SKM-1 (cell line): ENCODE measurements around the gene RFX2.

ENCODE experiments used
- DNase-seq: peaks from one replicate; lab custom pipeline; 2025; ENCODE audit not compliant: unreplicated experiment; lab: John Stamatoyannopoulos, UW

RFX2 gene

DNA sequence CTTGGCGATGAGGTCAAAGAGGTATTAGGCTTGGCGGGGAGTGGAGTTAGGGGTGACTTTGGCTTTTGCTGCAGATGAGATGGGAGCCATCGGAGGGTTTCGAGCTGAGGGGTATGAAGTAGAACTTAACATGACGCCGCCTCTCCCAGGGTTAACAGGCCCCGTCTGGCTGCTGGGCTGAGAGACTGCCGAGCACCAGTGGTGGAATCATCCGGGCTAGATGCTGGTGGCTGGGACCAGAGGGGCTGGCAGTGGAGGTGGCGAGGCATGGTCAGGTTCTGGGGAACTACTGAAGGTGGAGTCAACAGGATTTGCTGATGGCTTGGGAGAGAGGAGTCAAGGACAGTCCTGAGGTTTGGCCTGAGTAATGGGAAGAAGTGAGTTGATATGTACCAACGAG, 4.9 kb downstream of the RFX2 start:
- no peak for DNase-seq

DNA sequence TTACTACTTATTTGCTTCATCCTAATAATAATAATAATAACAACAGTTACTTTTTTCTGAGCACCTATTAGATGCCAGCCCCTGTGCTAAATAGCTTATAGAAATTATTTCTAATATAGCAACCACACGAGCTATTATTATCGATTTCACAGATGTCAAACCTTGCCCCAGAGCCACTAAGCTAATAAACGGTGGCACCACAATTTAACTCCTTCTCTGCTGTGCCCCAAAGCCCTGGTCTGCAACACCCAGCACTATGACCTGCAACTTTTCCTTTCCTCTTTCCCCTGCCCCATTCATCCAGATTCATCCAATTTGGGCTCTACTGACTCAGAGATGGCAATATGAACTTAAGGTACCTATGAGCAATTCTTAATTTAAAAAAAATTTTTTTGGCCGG, 6.4 kb downstream of the RFX2 start:
- DNase-seq: no peak

DNA sequence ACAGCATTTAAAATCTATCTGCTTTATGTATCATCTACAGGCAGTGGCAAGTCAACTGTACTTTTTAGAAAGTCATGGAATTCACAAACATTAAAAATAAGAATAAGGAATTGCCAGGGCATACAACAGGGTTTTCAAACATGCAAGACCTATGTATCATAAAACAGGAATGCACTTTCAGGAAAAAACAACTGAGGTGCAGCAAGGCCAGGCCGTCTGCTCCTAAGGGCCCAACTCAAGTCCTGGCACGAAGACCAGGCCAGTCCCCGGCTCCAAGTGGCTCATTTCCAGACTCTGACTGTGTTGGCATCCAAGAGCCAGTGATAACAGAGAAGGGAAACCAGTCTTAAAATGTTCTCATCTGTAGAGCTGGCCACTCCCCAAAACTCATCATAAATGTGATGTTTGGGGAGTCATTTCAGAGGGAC, 7.1 kb downstream of the RFX2 start:
- no peak for DNase-seq

DNA sequence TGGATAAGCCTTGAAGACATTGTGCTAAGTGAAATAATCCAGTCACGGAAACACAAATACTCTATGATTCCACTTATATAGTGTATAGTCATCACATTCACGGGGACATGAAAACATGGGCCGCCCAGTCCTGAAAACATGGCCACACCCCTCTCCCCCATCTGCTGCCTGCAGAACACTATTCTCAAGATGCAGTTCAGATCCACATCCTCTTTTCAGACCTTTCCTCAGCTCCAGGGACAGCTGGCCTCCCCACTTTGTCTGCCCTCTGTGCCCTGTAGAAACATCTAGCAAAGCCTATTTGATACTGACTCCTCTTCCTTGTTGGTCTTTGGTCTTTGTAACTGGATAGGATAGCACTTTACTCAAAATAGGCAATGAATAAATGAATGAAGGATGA, 8.3 kb downstream of the RFX2 start:
- DNase-seq: no peak

DNA sequence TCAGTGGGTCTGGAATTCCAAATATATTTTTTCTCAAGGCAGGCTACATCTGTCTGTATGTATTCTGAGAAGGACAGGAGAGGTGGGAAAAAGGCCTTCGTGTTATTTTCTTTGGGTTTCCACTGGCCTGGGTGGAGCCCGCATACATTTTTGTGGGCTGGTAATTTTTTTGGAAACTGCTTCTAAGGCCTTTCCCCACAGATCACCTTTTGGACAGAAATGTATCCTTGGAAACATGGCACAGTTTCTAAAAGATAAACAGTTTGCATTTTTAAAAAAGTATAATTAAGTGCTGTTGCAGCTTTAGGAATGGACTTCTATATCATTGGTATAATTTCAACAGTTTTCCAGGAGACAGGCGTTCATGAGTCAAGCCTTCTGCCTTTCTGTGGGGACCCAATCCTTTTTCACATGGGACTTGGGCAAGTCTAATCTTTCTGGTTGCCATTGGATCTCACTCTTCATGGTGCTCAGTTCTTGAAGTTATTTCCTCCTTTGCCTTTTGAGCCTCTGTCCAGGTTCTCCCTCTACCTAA, 8.9 kb downstream of the RFX2 start:
- DNase-seq: no peak

DNA sequence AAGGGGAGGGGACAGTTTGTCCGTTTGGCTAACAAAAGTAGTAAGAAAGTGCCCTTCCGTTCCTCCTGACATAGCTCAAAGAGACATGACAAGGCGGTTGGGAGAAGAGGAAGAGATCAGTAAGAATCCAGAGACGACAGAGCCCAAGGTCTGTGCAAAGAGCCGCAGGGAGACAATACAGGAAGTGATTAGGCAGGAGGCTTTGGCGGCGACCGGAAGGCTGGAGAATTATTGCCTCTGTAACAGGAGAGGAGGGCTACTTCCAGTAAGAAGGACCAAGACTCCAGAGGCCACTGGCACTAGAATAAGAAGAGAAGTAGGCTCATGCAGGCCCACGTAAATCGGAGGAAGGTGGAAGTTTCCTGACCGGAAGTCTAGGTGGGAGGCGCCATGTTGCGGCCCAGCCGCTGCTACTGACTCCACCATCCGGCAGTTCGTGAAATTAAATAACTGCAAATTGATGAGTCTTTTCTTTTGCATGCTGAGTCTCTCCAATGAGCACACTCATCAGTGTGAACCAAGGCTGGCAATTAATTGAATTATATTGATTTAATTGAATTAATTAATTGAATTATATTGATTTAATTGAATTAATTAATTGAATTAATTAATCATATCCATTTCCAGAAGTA, 9.9 kb downstream of the RFX2 start:
- peak; percentile 97 for DNase-seq

DNA sequence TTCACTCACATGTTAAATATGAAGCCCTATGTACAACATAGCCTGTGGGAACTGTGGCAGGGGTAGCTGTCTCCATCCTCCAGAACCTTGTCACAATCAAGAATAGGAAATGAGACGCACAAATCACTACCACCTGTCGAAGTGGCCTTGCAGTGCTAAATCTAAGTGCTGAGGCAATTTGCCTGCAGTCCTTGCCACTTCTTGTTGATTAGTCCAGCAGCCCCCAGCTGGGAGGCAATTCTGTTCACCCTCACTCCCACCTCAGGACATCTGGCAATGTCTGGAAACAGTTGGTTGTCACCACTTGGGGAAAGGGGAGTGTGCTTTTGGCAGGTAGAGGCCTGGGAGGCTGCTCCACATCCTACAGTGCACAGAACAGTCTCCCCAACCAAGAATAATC, 10.7 kb downstream of the RFX2 start:
- no peak for DNase-seq

DNA sequence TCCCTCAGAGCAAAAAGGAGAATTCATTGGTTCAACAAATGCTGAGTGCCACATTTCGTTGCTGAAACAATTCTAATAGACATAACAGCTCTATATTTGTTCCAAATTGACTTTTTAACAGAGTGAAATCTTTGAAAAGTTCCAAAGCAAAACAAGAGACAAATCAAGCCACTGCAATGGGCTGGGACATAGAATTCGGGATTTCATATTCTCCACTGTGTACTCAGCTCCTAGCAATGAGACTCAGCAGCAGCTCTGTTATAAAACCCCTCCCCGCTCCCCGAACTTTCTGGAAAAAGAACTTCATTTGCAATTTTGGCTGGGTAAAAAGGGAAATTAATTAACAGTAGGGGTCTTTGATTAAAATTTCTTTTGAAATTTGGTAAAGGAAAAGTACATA, 11.3 kb downstream of the RFX2 start:
- DNase-seq: no peak

DNA sequence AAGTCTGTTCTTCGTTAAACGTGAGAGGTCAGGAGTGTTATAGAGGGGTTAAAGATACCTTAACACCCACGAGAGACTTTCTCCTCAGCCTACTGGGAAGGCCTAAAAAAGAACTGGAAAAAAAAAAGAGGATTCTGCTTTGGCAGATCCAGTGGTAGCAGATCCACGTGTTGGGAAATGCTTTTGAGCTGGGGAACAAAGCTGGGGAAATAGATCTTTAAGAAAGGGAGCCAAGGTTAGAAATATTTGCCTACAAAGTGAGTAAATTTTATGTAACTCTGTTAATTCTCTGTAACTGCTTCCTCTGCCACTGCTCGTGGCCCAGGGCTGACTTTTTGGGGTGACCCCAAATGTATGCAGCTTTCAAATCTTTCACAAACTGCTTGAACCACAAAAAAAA, 11.7 kb downstream of the RFX2 start:
- no peak for DNase-seq

DNA sequence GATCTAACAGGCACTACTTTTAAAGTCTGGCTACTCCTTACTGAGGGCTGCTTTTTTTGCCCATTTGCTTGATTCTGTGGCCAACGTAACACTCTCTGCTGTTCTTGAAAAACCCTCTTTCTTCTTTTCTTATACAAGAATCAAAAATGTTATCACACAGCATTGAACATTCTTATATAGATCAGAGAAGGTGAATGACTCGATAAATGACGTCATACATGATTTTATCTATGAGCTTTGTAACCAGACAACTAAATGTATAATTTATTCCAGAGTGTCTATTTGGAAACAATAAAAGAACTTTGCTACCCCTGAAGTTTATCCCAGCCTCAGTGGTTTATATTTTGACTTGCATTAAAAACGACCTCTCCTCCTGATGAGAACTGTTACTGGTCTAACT, 12.4 kb downstream of the RFX2 start:
- DNase-seq: no peak

DNA sequence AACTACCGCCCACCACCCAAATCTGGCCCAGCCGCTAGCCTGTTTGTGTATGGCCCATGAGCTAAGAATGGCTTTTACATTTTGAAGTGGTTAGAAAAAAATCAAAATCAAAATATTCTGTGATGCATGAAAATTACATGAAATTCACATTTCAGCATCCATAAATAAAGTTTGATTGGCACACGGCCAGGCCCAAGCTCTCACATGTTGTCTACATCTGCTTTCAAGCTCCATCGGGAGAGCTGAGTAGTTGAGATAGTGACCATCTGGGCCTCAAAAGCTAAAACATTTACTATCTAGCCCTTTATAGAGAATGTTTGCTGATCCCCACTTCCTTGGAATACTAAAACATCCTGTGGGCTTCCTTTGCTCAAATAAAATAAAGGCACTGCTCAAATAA, 14.5 kb downstream of the RFX2 start:
- no peak for DNase-seq

DNA sequence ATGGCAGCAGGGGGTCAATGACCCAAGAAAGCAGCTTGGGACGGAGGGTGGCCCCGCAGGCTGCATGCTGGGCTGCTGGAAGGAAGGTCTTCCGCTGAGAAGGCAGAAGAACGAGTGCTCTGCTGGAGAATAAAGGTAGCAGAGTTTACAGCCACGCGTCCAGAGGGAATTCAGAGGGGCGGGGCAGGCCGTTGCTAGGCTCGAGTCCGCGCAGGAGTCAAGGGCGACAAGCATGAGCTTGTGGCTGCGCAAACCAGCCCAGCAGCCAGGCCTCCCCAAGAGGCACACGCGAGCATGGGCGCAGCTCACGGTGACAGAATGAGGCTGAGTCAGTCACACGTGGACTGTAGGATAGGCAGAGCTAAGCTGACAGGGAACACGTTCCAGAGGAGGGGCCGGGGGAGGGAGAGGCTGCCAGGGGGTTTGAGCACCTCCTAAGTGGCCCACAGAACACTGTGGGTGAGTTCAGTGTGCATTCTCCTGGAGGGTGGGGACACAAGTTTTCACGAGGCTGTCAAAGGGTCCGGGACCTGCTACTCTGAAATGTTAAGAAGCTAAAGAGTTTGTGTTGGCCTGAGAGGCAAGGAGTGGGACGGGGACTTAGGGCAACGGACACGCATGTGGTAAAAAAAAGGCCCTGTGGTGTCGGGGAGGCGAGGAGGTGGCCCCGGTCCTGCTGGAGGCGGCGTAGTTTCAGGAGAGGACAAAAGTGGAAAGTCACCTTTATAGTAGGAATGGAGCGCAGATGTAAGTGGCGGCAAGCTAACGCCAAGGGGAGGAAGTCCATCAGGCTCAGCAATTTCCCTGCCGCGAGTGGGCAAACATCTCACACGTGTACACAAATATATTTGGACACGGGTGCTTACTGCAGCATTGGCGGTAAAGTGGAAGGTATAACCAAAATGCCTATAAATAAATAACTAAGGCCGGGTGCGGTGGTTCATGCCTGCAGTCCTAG, 17.7 kb downstream of the RFX2 start:
- DNase-seq: no peak

DNA sequence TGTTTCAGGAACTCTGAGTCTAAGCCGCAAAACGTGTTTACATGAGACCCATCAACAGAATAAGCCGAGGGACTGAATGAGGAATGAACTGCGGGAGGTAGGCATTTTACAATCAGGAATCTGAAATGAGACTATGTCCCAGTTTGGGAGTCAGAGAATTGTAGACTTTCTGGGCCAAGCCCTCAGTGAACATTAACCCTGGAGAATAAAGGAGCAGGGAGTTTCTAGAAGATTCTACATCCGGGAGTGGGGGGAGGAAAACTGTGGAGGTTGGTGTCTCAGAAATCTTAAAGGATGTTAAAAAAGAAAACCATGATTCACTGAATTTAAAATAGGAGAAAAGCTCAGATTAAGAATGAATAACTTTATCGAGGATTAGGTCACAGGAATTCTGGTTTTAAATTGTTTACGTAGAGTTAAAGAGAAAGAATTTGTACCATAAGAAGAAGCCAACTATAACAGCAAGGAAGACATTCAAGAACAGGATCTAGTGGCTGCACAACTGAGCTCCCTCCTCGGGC, 18.5 kb downstream of the RFX2 start:
- no peak for DNase-seq

DNA sequence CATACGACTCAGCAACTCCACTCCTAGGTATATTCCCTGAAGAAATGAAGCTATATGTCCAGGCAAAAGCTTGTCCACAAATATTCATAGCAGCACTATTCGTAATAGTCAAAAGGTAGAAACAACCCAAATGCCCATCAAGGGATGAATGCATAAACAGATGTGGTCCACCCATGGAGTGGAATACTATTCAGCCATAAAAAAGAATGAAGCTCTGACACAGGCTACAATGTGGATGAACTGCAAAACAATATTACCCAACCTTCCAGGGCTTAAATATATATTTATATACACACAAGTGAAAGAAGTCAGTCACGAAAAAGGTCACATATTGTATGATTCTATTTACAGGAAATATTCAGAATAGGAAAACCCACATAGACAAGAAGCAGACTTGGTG, 19.7 kb downstream of the RFX2 start:
- DNase-seq: no peak

DNA sequence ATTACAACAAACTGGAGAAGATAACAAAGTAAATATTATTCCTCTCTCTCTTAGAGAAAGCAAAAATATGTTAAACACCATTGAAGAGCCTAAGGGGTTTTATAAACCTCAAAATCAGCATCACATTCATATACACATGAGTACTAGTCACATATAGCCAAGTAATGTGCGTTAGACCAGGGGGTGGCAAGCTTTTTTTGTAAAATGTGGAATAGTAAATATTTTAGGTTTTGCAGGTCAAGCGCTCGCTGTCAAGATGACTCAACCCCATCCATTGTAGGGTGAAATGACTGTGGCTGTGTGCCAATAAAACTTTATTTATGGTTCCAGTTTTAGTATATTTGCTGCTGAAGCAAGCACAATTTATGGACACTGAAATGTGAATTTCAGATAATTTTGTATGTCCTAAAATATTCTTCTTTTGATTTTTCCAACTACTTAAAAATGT, 21.7 kb downstream of the RFX2 start:
- DNase-seq: no peak

DNA sequence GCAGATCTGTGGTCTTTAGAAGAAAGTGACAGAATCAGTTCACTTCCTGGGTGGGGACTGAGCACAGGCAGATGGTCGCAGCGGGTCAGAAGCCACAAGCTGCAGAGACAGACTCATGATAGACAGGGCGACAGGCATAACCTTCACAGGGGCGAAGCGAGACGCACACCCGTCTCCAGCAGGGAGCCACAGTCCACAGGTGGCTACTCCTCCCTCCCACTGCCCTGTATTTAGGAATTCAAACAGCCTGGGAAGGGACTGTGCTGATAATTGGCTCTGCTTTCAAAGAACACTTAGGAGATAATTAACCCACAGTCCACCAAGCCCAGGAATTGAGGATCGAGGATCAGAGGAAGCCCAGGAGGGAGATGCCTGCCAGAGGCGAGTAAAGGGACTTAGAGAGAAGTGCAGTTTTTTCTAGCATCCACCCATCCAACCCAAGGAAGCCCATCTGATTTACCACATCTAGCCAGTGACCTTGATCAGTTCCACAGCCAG, 23.2 kb downstream of the RFX2 start:
- no peak for DNase-seq

DNA sequence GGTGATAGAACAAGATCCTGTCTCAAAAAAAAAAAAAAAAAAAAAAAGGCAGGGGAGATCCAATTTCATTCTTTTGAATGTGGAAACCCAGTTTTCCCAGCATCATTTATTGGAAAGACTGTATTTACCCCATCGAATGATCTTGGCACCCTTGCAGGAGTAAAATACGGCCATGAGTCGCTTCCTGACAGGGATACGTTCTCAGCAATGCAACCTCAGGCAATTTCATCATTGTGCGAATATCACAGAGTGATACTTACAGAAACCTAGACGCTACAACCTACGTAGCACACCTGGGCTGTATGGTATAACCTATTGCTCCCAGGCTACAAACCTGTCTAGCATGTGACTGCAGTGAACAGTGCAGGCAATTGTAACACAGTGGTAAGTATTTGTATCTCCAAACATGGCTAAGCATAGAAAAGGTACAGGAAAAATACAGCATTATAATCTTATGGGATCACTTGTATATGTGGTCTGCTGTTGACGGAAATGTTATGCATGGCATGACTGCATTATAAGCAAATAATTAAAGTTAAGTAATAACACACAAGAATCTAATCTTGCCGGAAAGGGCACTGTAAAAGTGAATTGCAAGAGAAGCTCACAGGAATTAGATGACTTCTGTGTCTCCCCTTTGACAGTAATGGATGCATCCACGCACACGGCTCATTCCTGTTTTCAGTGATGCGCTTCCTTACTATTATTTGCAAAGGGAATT, 24.1 kb downstream of the RFX2 start:
- no peak for DNase-seq

DNA sequence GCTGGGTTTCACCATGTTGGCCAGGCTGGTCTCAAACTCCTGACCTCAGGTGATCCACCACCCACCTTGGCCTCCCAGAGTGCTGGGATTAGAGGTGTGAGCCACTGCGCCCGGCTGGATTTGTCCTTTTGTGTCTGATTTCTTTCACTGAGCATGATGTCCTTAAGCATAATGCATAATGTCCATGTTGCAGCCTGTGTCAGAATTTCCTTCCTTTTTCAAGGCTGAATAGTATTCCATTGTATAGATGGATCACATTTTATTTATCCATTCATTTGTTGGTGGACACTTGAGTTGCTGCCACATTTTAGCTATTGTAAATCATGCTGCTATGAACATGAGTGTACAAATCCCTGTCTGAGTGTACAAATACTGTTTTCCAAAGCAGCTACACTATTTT, 25.5 kb downstream of the RFX2 start:
- no peak for DNase-seq

DNA sequence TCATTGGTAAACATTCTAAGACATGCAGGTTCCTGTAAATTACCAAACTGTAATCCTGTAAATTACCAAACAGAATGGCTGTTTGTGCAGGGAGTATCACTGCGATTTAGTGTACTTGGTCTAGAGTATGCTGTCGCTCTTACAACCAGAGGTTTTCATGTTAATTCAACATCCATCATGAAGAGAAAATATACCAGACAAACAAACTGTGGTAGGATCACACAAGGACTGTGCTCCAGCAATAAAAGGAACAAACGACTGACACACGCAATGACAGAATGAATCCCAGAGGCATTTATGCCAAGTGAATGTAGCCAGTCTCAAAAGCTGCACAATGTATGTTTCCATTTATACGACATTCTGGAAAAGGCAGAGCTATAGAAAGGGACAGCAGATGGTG, 31.2 kb downstream of the RFX2 start:
- DNase-seq: no peak

DNA sequence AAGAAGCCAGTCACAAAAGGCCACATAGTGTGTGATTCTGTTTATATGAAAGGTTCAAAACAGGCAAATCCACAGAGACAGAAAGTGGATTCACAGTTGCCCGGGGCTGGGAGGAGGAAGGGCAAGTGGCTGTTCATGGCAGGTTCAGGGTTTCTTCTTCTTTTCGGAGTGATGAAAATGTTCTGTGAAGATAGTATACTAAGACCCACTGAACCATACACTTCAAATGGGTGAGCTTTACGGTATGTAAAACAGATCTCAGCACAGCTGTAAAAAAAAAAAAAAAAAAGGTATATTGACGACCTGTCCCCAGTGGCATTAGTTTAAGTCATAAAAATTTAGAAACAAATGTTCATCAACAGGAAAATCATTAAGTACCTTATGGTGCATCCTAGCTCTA, 32.2 kb downstream of the RFX2 start:
- DNase-seq: no peak
